SK-N-SH treated with all-trans-retinoic acid at 6 μM for 48 hours (cell line): ENCODE measurements around the gene STK11.
A peak's percentile ranks its signal among the peaks of the same experiment; 100 is the strongest.
"Not testable (repeated sequence)": the region's sequence is repeated elsewhere in the genome, so short reads cannot be mapped to it uniquely, and the experiment has no call there.

Experiments used
- ATAC-seq: fragments of 200-7000 bp; cut with Tn5 transposase; 3 replicates; pipeline ENCODE4 v1.9.1; 2020; ENCODE audit warnings: mild to moderate bottlenecking, moderate library complexity
- BACH2 ChIP-seq: fragments of 250-450 bp; sonication (Bioruptor Pico); IDR thresholded peaks from 2 replicates; pipeline ENCODE4 v1.9.0; 2021; ENCODE audit warnings: mild to moderate bottlenecking, borderline replicate concordance
- CREB5 ChIP-seq: fragments of 250-450 bp; sonication (Bioruptor Pico); IDR thresholded peaks from 2 replicates; pipeline ENCODE4 v1.5.1; 2020; ENCODE audit warnings: low read depth, mild to moderate bottlenecking, moderate library complexity
- CSDC2 ChIP-seq: fragments of 250-450 bp; sonication (Bioruptor Pico); IDR thresholded peaks from 2 replicates; pipeline ENCODE4 v1.5.0; 2020; ENCODE audit warnings: mild to moderate bottlenecking, moderate library complexity
- CSRNP3 ChIP-seq: fragments of 250-450 bp; sonication (Bioruptor Pico); IDR thresholded peaks from 2 replicates; pipeline ENCODE4 v1.5.1; 2021; ENCODE audit warnings: mild to moderate bottlenecking, moderate library complexity
- ESRRG ChIP-seq: fragments of 250-450 bp; sonication (Bioruptor Pico); IDR thresholded peaks from 2 replicates; pipeline ENCODE4 v1.6.1; 2021; ENCODE audit warnings: mild to moderate bottlenecking
- GLIS3 ChIP-seq: fragments of 250-450 bp; sonication (Bioruptor Pico); IDR thresholded peaks from 2 replicates; pipeline ENCODE4 v1.5.0; 2020; ENCODE audit warnings: mild to moderate bottlenecking, moderate library complexity
- OSR1 ChIP-seq: fragments of 250-450 bp; sonication (Bioruptor Pico); IDR thresholded peaks from 2 replicates; pipeline ENCODE4 v1.8.0; 2022; ENCODE audit warnings: moderate library complexity, mild to moderate bottlenecking, inconsistent platforms
- PATZ1 ChIP-seq: fragments of 250-450 bp; sonication (Bioruptor Pico); IDR thresholded peaks from 2 replicates; pipeline ENCODE4 v1.8.0; 2020; ENCODE audit warnings: mild to moderate bottlenecking, moderate library complexity, borderline replicate concordance
- SNAI2 ChIP-seq: fragments of 250-450 bp; sonication (Bioruptor Pico); IDR thresholded peaks from 2 replicates; pipeline ENCODE4 v1.5.0; 2020; ENCODE audit warnings: mild to moderate bottlenecking, moderate library complexity
- TCF4 ChIP-seq: fragments of 250-450 bp; sonication (Bioruptor Pico); IDR thresholded peaks from 2 replicates; pipeline ENCODE4 v1.8.0; 2021; ENCODE audit warnings: mild to moderate bottlenecking, moderate library complexity, borderline replicate concordance
- TSHZ2 ChIP-seq: fragments of 250-450 bp; sonication (Bioruptor Pico); IDR thresholded peaks from 2 replicates; pipeline ENCODE4 v1.5.0; 2020; ENCODE audit warnings: mild to moderate bottlenecking, moderate library complexity
- ZC3H10 ChIP-seq: fragments of 250-450 bp; sonication (Bioruptor Pico); IDR thresholded peaks from 2 replicates; pipeline ENCODE4 v1.5.1; 2021; ENCODE audit warnings: mild to moderate bottlenecking, moderate library complexity
- ZFP3 ChIP-seq: fragments of 250-450 bp; sonication (Bioruptor Pico); IDR thresholded peaks from 2 replicates; pipeline ENCODE4 v1.5.0; 2020; ENCODE audit warnings: mild to moderate bottlenecking, moderate library complexity
- ZFP30 ChIP-seq: fragments of 450-650 bp; formaldehyde crosslinking; IDR thresholded peaks from 2 replicates; pipeline ENCODE4 v1.5.0; 2022; ENCODE audit warnings: mild to moderate bottlenecking, moderate library complexity
- ZNF70 ChIP-seq: fragments of 450-650 bp; formaldehyde crosslinking; IDR thresholded peaks from 2 replicates; pipeline ENCODE4 v1.5.0; 2020; ENCODE audit warnings: mild to moderate bottlenecking, moderate library complexity
- ZNF8 ChIP-seq: fragments of 450-650 bp; formaldehyde crosslinking; IDR thresholded peaks from 2 replicates; pipeline ENCODE4 v1.5.0; 2020; ENCODE audit warnings: mild to moderate bottlenecking, moderate library complexity

Gene STK11

GRCh38 chr19:1182068-1182467 is 23.5 kb upstream of the STK11 start (continued):
- TF ChIP-seq PATZ1 (CRISPR knock-in tag) = no peak
- TF ChIP-seq TSHZ2 = no peak
- no peak for TF ChIP-seq BACH2 (CRISPR knock-in tag)
- TF ChIP-seq, all 23 proteins: peak for 0

GRCh38 chr19:1182727-1183126 is 22.9 kb upstream of the STK11 start:
- ATAC-seq = no peak
- TF ChIP-seq SNAI2 (CRISPR knock-in tag) = no peak
- no peak for TF ChIP-seq BACH2 (CRISPR knock-in tag)
- no peak for TF ChIP-seq ZNF70 (CRISPR knock-in tag)
- no peak for TF ChIP-seq GLIS3 (CRISPR knock-in tag)

- no peak for TF ChIP-seq ZNF70 (CRISPR knock-in tag)
- no peak for TF ChIP-seq OSR1
- no peak for TF ChIP-seq TCF4
- no peak for TF ChIP-seq CREB5 (CRISPR knock-in tag)
- no peak for TF ChIP-seq CSDC2 (CRISPR knock-in tag)
- peak; percentile 52 for ATAC-seq
Measured at GRCh38 chr19:1183543-1184172, 21.9 kb upstream of the STK11 start.

- no peak; the same call in 2 of the 3 replicates for ATAC-seq
- no peak for TF ChIP-seq CREB5 (CRISPR knock-in tag)
- TF ChIP-seq ZC3H10 = no peak
- no peak for TF ChIP-seq OSR1
- TF ChIP-seq ZNF8 (CRISPR knock-in tag) = no peak
- no peak for TF ChIP-seq ZFP30
- no peak for TF ChIP-seq CSRNP3 (CRISPR knock-in tag)
- TF ChIP-seq TCF4 = no peak
- TF ChIP-seq ESRRG (CRISPR knock-in tag) = no peak
- TF ChIP-seq CSDC2 (CRISPR knock-in tag) = no peak
- TF ChIP-seq ZFP3 (CRISPR knock-in tag) = no peak
Measured at GRCh38 chr19:1189419-1189818, 16.2 kb upstream of the STK11 start.

GRCh38 chr19:1199531-1199930 is 6.0 kb upstream of the STK11 start:
- ATAC-seq = no peak
- TF ChIP-seq CREB5 (CRISPR knock-in tag) = no peak
- no peak for TF ChIP-seq ZFP30

- ATAC-seq = not testable (repeated sequence)
Measured at GRCh38 chr19:1200614-1201013, 5.0 kb upstream of the STK11 start.
